VCaP (cell line): ENCODE data around the gene EPHA8.

Source experiments
- H3K27ac ChIP-seq: fragments of 450-650 bp; 2 replicates; pipeline ENCODE4 v1.5.1; 2017
- CTCF ChIP-seq: fragments of 450-650 bp; conservative IDR thresholded peaks from 2 replicates; pipeline ENCODE4 v1.5.1; 2017; ENCODE audit warnings: mild to moderate bottlenecking, moderate library complexity

EPHA8 gene

DNA sequence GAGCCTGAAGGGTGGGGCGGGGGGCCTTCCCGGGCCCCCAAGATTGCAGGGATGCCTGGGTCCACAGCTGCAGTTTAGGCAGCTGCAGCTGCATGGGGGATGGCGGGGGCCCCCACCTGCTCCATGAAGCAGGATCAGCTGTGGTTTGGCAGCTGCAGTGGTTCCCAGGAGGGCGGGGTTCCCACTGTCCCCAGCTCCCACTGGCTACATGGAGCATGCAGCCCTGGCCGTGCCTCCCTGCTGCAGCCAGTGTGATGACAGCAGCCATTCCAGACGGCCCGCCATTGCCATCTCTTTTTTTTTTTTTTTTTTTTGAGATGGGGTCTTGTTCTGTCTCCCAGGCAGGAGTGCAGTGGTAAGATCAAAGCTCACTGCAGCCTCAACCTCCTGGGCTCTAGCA is 72.1 kb downstream of the EPHA8 start:
- no peak for TF ChIP-seq CTCF
- H3K27ac ChIP-seq: no peak overlapping the region

DNA sequence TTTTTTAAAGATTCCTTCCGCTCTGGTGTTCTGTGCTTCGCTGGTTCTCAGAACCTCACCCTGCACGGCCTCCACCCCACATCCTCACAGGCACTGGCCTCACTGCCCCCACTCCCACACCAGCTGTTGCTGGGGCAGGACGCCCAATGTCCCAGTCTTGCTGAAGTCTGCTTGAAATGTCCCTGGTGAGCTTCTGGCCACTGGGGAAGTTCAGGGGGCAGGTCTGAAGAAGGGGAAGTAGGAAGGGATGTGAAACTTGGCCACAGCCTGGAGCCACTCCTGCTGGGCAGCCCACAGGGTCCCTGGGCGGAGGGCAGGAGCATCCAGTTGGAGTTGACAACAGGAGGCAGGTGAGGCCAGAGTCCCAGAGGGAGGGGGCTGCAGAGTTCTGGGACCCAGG is 73.1 kb downstream of the EPHA8 start, which contains the start of gene C1QA:
C1QA (plus strand) TSS at position 276 of the 400 bp plus-strand sequence. CDS start 989 bp downstream, outside the sequence.
- TF ChIP-seq CTCF: no peak
- no peak within 1 kb of the TSS for H3K27ac ChIP-seq

DNA sequence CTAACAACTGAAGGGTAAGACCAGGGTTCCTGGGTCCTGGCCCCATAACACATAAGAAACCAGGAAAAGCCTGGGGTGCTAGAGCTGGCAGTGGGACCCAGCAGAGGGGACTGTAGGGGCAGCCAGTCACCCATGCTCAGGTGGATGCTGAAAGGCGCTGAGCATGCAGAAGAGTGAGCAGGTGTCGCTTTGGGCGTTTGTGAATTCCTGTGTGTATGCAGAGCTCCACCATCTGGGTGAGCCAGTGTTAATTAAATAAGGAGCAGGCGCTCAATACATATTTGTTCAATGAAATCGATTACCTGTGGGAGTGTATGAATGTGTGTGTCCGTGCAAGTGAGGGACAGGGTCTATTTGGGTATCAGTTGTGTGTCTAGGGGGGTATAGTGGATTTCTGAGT is 73.6 kb downstream of the EPHA8 start:
- no peak; the same call in 1 of the 2 replicates for TF ChIP-seq CTCF
- no peak overlapping the region for H3K27ac ChIP-seq

- TF ChIP-seq CTCF: no peak
Measured at GRCh38 chr1:22637907-22638445, 74.7 kb downstream of the EPHA8 start.

DNA sequence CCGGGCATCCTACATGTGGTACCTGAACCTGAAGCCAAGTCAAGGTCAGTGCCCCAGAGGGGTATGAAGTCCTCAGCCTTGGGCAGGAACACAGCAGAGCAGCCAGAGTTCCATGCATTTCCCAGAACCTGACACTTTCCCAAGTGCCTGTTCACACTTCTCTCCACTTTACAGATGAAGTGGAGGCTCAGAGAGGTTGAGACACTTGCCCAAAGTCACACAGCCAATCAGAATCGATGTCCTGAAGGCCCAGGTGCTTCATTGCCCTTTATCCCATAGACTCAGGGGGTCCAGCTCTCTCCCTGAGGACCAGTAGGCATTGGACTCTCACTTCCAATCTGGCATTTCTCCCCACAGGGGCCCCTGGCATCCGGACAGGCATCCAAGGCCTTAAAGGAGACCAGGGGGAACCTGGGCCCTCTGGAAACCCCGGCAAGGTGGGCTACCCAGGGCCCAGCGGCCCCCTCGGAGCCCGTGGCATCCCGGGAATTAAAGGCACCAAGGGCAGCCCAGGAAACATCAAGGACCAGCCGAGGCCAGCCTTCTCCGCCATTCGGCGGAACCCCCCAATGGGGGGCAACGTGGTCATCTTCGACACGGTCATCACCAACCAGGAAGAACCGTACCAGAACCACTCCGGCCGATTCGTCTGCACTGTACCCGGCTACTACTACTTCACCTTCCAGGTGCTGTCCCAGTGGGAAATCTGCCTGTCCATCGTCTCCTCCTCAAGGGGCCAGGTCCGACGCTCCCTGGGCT is 75.4 kb downstream of the EPHA8 start:
- H3K27ac ChIP-seq: no peak overlapping the region
- TF ChIP-seq CTCF: no peak

More at GRCh38 chr1:22637907-22638445, 74.7 kb downstream of the EPHA8 start:
- no peak overlapping the region for H3K27ac ChIP-seq

GRCh38 chr1:22639286-22639685 is 76.0 kb downstream of the EPHA8 start:
- TF ChIP-seq CTCF: no peak
- H3K27ac ChIP-seq: no peak overlapping the region

GRCh38 chr1:22641247-22641646 is 78.0 kb downstream of the EPHA8 start:
- H3K27ac ChIP-seq: no peak overlapping the region
- no peak for TF ChIP-seq CTCF
